ENCODE results near the gene TARS3.

Gene TARS3

DNA sequence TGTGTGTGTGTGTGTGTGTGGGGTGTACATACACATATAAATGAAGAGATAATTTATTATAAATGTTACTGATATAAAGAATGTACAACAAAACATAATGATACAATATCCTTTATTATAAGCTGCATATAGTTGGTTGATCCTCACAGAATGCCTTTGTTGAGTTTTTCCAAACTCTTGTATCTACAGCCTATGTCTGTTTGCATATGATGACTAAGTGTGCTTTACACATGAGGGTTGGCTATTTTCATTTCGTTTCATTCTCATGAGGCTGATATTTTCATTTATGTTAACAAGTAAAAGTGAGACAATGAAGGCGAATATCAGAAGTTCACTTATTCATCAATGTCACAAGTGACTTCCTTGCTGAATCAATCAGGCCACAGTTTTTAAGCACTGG, 117.2 kb downstream of the TARS3 start:
- no peak for DNase-seq (ENCODE audit: low read depth, low spot score)

DNA sequence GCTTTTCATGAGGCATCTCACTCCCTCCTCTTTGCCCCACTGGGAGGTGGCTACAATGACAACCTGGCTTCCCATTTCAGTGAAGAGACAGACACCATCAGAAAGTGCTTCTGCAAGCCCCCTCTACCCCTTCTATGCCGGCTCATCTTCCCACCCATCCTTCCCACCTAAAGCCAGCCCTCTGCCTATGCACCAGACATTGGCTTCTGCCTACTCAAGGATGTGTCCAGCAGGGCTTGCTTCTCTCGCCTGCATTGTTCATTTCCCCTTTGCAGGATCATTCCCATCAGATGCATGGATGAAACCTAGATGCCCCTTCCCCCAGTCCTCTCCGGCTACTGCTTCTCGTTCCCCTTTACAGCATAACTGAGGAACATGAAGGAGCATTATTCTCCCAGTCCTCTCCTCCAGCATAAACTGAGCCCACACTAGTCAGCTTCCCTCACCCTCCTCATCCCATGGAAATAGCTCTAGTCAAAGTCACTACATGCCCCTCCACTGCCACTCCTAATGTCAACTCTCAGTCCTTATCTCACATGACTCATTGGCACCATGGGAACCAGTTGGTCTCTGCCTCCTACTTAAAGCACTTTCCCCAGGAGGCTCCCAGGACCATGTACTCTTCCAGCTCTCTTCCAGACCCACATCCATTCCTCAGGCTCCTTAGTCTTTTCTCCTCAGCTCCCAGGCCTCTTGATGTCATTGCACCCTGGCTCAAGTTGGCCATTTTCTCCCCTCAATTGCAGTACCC, 120.0 kb downstream of the TARS3 start:
- no peak for DNase-seq (ENCODE audit: low read depth, low spot score)

All from ELF-1 (cell line).